ENCODE results near the gene NME7.
"Not testable (repeated sequence)": the region's sequence is repeated elsewhere in the genome, so short reads cannot be mapped to it uniquely, and the experiment has no call there.

The NME7 gene, protein sequence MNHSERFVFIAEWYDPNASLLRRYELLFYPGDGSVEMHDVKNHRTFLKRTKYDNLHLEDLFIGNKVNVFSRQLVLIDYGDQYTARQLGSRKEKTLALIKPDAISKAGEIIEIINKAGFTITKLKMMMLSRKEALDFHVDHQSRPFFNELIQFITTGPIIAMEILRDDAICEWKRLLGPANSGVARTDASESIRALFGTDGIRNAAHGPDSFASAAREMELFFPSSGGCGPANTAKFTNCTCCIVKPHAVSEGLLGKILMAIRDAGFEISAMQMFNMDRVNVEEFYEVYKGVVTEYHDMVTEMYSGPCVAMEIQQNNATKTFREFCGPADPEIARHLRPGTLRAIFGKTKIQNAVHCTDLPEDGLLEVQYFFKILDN

DNA sequence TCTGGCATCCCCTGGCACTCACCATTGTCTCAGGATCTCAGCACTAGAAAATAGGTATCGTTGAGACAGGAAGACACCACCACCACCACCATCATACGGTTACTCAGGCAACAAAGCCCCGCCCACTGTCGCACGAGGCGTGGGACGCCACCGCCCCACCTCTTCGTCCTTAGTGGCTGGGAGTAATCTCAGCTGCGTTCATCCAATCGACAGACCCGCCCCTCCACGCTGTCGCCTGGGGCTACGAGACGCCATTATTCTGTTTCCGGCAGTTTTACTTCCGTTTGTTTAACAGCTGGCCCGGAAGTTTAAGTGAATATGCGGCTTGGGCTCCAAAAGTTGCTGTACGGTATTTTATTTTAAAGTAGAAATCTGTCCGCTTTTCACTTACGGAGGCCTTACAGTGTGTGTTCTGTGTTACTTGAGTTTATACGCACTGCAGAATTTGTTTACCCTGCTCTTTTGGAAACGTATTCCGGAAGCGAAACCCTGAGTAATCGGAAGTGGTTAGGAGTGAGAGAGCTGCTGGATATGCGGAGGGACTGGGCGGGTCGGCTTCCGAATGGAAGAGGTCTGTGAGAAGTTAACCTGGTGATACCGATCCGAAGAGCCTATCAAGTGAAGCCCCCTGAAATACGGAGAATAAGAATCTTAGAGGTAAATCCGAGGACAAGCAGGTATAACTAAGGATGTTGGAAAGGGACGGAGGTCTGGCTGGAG, at the start of gene NME7, which contains the start of gene BLZF1:
Gene NME7, minus strand, starts transcription at position 112 of the 720 bp plus-strand sequence. Its CDS starts 87 bp downstream, at position 25.
Gene BLZF1, plus strand, starts transcription at position 510 of the 720 bp plus-strand sequence. CDS start 1,328 bp downstream, outside the sequence.
- peak; percentile 96 for DNase-seq (ENCODE audit: low read depth)

- no peak for DNase-seq (ENCODE audit: low read depth)
These were observed 47.4 kb upstream of the NME7 start for GRCh38 chr1:169414952-169415351.

- not testable (repeated sequence) for DNase-seq (ENCODE audit: low read depth)
These were observed 40.7 kb upstream of the NME7 start for GRCh38 chr1:169408340-169408739.

- not testable (repeated sequence) for DNase-seq (ENCODE audit: low read depth)
These were observed 35.0 kb upstream of the NME7 start for GRCh38 chr1:169402578-169402977.

DNA sequence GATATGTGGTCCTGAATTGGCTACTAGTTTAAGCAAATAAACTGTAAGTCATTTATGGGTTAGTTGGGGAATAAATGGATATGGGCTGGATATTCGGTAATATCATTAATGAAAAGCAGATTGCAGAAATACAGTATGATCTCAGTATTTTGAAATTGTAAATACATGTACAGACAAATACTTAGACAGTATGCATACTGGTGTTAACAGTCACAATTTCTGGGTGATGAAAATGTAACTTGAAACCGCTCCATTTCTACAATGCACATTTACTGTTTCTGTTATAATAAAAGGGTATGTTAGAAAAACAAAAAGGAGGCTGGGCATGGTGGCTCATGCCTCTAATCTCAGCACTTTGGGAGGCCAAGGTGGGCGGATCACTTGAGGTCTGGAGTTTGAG, 28.4 kb upstream of the NME7 start:
- DNase-seq (ENCODE audit: low read depth) = peak; percentile 24

DNA sequence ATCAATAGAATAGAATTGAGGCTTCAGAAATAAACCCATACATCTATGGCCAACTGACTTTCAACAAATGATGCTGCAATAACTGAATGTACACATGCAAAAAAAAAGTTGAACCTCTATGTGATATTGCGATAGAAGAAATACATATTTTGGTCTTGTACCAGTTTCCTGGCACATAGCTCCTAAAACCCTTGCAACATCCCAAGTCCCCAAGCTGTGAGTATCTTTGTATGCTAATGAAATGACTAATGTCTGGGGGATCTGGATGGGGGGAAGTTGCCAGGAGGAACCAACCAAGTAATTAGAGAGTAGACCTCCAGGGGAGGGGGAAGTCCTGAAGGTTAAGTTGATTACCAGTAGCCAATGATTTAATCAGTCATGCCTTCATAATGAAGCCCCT, 24.8 kb upstream of the NME7 start:
- DNase-seq (ENCODE audit: low read depth) = peak; percentile 53

DNA sequence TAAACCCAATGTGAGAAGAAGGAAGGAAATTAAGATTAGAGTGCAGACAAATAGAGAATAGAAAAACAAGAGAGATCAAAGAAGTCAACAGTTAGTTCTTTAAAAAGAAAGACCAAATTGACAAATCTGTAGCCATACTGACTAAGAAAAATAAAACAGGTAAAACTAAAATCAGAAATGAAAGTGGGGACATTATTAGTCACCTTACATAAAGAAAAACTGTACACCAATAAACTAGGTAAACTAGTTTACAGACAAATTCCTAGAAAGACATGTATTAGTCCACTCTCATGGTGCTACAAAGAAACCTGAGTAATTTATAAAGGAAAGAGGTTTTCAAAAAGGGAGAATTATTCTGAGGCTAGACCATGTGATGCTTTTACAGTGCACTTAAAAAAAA, 22.7 kb upstream of the NME7 start:
- DNase-seq (ENCODE audit: low read depth) = no peak

- no peak for DNase-seq (ENCODE audit: low read depth)
These were observed 19.8 kb upstream of the NME7 start for GRCh38 chr1:169387399-169387798.

DNA sequence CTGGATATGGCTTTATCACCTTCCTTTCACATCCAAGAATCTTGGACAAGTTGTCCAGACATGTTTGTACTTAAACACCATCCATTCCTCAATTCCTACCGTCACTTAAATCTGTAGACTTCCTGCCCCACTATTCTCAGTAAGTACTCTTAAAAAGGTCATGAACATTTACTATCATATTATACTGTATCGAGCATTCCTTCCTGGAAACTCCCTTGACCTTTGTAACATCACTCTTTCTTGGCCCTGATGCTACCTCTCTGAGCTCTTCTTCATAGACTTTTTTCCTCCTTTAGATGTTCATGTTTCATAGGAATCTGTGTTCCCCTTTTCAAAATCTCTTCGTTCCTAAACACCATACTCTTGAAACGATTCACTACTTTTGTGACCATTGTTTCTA, 15.9 kb upstream of the NME7 start:
- DNase-seq (ENCODE audit: low read depth) = no peak

DNA sequence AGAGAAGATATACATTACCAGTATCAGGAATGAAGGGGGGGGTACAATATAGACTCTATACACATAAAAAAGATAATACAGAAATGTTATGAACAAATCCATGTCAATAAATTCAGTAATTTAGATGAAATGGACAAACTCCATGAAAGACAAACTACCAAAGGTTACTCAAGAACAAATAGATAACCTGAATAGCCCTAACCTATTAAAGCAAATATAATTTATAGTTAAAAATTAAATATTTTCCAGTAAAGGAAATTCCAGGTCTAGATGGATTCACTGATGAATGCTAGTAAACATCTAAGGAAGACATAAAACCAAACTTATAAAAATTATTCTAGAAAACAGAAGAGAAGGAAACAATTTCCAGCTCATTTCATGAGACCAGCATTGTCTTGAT, 13.6 kb upstream of the NME7 start:
- DNase-seq (ENCODE audit: low read depth) = no peak

GRCh38 chr1:169371404-169371803, 3.8 kb upstream of the NME7 start:
- no peak for DNase-seq (ENCODE audit: low read depth)

DNA sequence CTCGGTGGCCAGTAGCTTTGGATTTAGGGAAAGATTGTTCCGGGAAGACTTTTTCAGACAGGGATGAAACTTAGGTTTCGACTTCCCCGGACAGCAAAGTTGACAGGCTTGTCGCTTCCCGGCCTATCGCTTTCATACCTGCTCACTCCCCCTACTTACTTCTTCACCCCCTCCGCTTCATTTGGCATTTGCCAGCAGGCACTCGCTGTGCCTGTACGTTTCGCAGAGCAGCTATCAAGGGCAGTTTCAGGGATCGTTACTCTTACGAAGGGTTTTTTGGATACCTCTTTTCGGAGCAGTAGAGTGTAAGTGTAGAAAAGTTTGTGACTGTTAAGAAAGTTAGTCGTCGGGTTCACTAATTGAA, 791 bp upstream of the NME7 start:
- peak; percentile 3 for DNase-seq (ENCODE audit: low read depth)

- no peak for DNase-seq (ENCODE audit: low read depth)
These were observed 406 bp downstream of the NME7 start for GRCh38 chr1:169367096-169367685.

DNA sequence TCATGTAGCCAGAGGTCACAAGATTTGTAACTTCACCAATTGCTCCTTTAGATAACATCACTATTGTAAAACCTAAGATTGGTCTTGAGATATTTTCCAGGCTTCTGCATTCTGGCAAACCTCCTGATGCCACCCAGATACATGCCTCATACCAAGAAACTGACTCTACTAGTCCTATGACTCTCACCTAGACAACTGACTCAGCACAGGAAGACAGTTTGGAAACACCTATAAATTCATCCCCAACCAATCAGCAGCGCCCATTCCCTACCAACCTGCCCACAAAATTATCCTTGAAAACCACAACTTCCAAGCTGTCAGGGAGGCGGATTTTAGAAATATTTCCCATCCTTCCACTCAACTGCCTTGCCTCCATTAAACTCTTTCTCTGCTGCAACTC, 2.6 kb downstream of the NME7 start:
- DNase-seq (ENCODE audit: low read depth) = no peak

DNA sequence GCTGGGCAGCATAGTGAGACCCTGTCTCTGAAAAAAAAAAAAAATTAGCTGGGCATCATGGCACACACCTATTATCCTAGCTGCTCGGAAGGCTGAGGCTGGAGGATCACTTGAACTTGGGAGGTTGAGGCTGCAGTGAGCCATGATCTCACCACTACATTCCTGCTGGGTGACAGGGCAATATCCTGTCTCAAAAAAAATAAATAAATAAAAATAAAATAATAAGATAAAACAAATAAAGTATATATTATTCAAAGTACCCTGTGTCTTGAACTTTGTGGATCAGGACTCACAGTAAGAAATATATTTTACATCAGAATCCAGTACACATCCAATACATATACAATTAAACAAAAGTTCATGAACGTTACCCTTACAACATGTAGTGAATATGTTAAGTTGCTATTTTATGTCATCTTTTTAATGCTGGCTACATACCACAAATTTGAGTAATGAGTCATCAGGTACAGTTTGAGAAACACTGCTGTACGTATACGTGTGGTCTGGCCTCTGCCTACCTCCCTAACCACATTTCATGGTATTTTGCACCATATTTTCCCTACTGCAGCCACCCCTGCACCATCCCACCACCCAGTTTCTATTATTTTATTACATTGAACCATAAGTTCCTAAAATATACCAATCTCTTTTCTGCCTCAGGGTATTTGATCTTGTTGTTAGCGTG, 4.4 kb downstream of the NME7 start:
- DNase-seq (ENCODE audit: low read depth) = peak; percentile 70

GRCh38 chr1:169361281-169361680, 6.3 kb downstream of the NME7 start:
- DNase-seq (ENCODE audit: low read depth) = peak; percentile 4

- no peak for DNase-seq (ENCODE audit: low read depth)
These were observed 7.2 kb downstream of the NME7 start for GRCh38 chr1:169360415-169360814.

- DNase-seq (ENCODE audit: low read depth) = peak; percentile 49
These were observed 19.1 kb downstream of the NME7 start for GRCh38 chr1:169348383-169349036.

- DNase-seq (ENCODE audit: low read depth) = no peak
These were observed 19.8 kb downstream of the NME7 start for GRCh38 chr1:169347688-169348382.

- DNase-seq (ENCODE audit: low read depth) = no peak
These were observed 21.5 kb downstream of the NME7 start for GRCh38 chr1:169346036-169346589.

- DNase-seq (ENCODE audit: low read depth) = no peak
These were observed 22.1 kb downstream of the NME7 start for GRCh38 chr1:169345511-169345910.
